BE2C (cell line): ENCODE measurements around the gene OPCML.

Experiments used
- DNase-seq: peaks from one replicate; pipeline ENCODE4 v3.0.0-alpha.2; 2020
- H3K27me3 ChIP-seq: fragments of 250-450 bp; sonication (Bioruptor Pico); 2 replicates; pipeline ENCODE4 v1.5.1; 2020; ENCODE audit warnings: mild to moderate bottlenecking
- H3K36me3 ChIP-seq: fragments of 250-450 bp; sonication (Bioruptor Pico); 2 replicates; pipeline ENCODE4 v1.5.1; 2020; ENCODE audit warnings: mild to moderate bottlenecking
- H3K4me1 ChIP-seq: fragments of 250-450 bp; sonication (Bioruptor Pico); 2 replicates; pipeline ENCODE4 v1.5.1; 2020
- H3K4me3 ChIP-seq: 2 replicates; pipeline ENCODE4 v1.5.1; 2011; ENCODE audit warnings: low read depth, low read length
- H3K9me3 ChIP-seq: fragments of 250-450 bp; sonication (Bioruptor Pico); 2 replicates; pipeline ENCODE4 v1.5.1; 2020
- CTCF ChIP-seq: IDR thresholded peaks from 2 replicates; pipeline ENCODE4 v1.5.1; 2012; ENCODE audit warnings: mild to moderate bottlenecking, low read depth, low read length

The OPCML gene

DNA sequence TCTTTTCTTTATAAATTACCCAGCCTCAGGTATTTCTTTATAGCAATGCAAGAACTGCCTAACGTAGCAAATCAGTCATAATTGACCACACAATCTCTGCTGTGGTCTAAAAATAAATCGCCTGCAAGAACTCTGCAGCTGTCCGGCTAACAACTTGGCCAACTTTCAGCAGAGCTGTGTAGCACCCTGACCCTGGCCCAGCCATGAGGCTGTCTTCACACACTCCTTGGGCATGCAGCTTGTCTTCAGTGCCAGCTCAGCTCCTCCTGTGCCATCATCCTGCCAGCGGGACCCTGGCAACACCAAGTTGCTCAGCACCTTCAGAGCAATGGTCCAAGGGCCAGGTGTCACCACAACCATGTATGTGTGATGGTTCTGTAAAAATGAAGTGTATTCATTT, 355.6 kb downstream of the OPCML start:
- no peak for TF ChIP-seq CTCF
- H3K4me3 ChIP-seq = no peak overlapping the region
- no peaks in the 10 kb centered on the region for H3K9me3 ChIP-seq
- no peaks in the 10 kb centered on the region for H3K36me3 ChIP-seq
- H3K4me1 ChIP-seq = no peaks in the 10 kb centered on the region
- H3K27me3 ChIP-seq = peaks cover 5% of the 10 kb centered on the region; the same call in 1 of the 2 replicates
- DNase-seq = no peak

- no peaks in the 10 kb centered on the region for H3K36me3 ChIP-seq
- H3K4me1 ChIP-seq = no peaks in the 10 kb centered on the region
- no peaks in the 10 kb centered on the region for H3K9me3 ChIP-seq
- TF ChIP-seq CTCF = no peak
- peaks cover 5% of the 10 kb centered on the region; the same call in 1 of the 2 replicates for H3K27me3 ChIP-seq
- DNase-seq = no peak
- no peak overlapping the region for H3K4me3 ChIP-seq
Measured at GRCh38 chr11:133175103-133175502, 357.2 kb downstream of the OPCML start.

DNA sequence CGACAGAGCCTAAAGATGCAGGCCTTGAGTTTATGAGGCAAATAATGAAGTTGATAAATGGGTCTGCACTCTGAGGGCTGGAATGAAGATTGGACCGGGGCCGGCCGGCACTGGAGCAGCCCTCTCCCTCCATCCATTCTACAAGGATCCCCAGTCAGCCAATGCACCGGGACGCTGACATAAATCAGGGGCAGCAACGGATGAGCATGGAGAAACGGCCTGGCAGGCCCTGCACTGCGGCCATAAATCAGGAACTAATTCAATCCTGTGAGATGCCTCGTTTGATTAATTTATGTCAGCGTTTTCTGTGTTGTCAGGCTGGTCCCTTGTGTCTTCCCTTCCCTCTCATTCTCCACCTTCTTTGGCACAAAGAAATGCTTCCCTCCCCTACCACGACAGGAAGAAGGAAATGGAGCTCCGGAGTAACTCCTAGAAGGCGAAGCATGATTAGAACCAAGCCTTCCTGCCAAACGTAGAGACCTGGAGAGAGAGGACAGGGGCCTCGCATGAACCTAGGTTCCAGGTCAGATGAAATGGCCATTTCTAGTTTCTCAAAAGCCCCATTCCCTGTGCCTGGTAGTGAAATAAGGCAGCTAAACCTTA, 358.4 kb downstream of the OPCML start:
- Histone ChIP-seq H3K4me3 (no peak overlapping the region), H3K27me3 (no peaks in the 10 kb centered on the region), H3K36me3 (no peaks in the 10 kb centered on the region), H3K9me3 (no peaks in the 10 kb centered on the region), H3K4me1 (no peaks in the 10 kb centered on the region)
- TF ChIP-seq CTCF = no peak
- no peak for DNase-seq

- no peaks in the 10 kb centered on the region for H3K36me3 ChIP-seq
- no peaks in the 10 kb centered on the region for H3K27me3 ChIP-seq
- H3K9me3 ChIP-seq = no peaks in the 10 kb centered on the region
- DNase-seq = no peak
- no peak overlapping the region for H3K4me3 ChIP-seq
- H3K4me1 ChIP-seq = no peaks in the 10 kb centered on the region
- no peak for TF ChIP-seq CTCF
Measured at GRCh38 chr11:133172349-133172748, 360.0 kb downstream of the OPCML start.

DNA sequence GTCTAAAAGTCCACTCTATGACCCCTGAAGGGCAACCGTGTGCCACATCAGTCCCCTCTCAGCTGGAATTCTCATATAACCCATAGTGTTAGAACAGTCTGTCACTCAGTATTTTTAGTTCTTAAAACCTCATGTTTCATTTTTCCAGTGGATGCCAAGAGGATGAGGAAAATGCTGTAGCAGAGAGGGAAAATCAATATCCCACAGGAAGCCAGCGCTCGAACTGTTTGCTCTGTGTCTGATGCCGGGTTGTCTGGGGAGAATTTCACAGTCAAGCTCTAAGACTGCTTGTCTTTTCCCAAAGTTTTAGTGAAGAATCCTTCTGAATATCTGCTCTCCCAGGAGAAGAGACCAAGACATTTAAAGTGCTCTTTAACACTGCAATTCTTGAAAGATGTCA, 360.9 kb downstream of the OPCML start:
- Histone ChIP-seq H3K4me1 (no peaks in the 10 kb centered on the region), H3K27me3 (no peaks in the 10 kb centered on the region), H3K36me3 (no peaks in the 10 kb centered on the region), H3K9me3 (no peaks in the 10 kb centered on the region), H3K4me3 (no peak overlapping the region)
- TF ChIP-seq CTCF = no peak
- no peak for DNase-seq

- no peak for DNase-seq
- H3K36me3 ChIP-seq = no peaks in the 10 kb centered on the region
- no peak overlapping the region for H3K4me3 ChIP-seq
- no peaks in the 10 kb centered on the region; the same call in 1 of the 2 replicates for H3K27me3 ChIP-seq
- H3K9me3 ChIP-seq = no peaks in the 10 kb centered on the region
- H3K4me1 ChIP-seq = no peaks in the 10 kb centered on the region
- no peak for TF ChIP-seq CTCF
Measured at GRCh38 chr11:133168016-133168415, 364.3 kb downstream of the OPCML start.
